Activated CD4-positive, alpha-beta T cell treated with anti-CD3 and anti-CD28 coated beads, Interleukin-2, Interleukin-6, amounts not matched to agents 100 ng/mL and 50 ng/mL, durations not matched to agents 16 hours and 8 hours (primary cell): Measurements from ENCODE around the gene RPS19BP1.
A peak's percentile ranks its signal among the peaks of the same experiment; 100 is the strongest.

Experiments
- DNase-seq: peaks from one replicate; pipeline ENCODE4 v3.0.0-alpha.2; 2020

RPS19BP1 gene

GRCh38 chr22:39558950-39559349, 26.4 kb upstream of the RPS19BP1 start:
- no peak for DNase-seq

GRCh38 chr22:39558254-39558727, 25.7 kb upstream of the RPS19BP1 start:
- no peak for DNase-seq

GRCh38 chr22:39556970-39557841, 24.7 kb upstream of the RPS19BP1 start:
- peak; percentile 32 for DNase-seq

DNA sequence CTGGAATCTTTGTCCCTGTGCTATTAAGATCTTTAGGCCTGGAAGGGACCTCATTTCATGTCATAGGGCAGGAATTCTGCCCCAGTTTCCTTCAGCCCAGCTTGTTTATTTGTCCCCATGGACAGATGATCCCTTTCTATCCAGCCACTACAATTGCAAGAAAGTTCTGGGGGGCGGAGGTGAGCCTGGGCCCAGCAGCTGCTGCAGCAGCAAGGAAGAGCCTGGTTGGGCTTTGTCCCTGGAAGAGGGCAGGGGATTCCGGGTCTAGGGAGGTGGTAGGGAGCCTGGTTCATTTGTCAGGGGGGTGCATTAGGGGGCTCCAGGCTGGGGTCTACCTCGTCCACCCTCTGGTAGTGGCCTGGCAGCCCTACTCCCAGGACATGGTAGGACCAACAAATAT, 21.6 kb upstream of the RPS19BP1 start:
- DNase-seq: no peak

DNA sequence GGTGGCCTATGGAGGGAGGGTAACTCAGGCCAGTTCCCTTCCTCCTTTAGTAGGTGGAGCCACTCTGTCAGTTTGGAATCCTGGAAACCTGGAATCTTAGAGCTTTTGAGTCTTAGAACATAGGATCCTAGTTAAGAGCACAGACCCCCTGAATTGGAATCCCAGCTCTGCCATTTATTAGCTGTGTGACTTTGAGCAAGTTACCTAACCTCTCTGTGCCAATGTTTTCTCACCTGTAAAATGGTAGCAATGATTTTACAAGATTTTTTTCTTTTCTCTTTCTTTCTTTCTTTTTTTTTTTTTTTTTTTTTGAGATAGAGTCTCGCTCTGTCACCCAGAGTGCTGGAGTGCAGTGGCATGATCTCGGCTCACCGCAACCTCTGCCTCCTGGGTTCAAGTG, 20.9 kb upstream of the RPS19BP1 start:
- DNase-seq: no peak

GRCh38 chr22:39547587-39547947, 15.0 kb upstream of the RPS19BP1 start:
- no peak for DNase-seq

DNA sequence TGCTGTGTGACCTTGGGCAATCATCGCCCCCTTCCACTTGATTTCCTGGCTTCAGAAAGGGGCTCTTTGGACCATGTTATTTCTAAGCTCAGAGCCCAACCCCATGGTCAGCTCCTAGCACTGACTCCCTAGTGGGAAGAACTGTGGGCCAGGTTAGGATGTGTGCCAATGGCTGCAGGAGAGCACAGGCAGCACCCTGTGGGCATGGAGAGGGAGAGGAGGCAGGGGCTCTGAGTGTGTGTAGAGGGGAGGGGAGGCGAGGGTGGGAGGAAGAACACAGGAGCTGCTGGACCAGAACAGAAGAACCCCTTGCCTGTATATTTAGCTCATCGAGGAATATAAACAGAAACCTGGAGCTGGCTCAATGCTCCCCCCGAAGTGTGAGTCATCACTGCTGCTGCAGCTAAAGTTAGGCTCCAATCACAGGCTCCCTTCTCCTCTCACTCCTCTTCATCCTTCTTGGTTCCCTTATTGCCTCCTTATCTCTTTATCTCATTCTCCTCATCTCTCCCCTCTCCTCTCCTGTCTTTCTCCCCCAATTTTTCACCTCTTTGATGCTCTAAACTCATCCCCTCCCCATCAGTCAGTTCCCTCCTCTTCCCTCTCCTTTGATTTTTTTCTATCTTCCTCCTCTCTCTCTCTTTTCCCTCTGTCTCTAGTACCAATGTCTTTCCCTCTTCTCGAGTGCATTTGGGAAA, 14.5 kb upstream of the RPS19BP1 start:
- DNase-seq: no peak

DNA sequence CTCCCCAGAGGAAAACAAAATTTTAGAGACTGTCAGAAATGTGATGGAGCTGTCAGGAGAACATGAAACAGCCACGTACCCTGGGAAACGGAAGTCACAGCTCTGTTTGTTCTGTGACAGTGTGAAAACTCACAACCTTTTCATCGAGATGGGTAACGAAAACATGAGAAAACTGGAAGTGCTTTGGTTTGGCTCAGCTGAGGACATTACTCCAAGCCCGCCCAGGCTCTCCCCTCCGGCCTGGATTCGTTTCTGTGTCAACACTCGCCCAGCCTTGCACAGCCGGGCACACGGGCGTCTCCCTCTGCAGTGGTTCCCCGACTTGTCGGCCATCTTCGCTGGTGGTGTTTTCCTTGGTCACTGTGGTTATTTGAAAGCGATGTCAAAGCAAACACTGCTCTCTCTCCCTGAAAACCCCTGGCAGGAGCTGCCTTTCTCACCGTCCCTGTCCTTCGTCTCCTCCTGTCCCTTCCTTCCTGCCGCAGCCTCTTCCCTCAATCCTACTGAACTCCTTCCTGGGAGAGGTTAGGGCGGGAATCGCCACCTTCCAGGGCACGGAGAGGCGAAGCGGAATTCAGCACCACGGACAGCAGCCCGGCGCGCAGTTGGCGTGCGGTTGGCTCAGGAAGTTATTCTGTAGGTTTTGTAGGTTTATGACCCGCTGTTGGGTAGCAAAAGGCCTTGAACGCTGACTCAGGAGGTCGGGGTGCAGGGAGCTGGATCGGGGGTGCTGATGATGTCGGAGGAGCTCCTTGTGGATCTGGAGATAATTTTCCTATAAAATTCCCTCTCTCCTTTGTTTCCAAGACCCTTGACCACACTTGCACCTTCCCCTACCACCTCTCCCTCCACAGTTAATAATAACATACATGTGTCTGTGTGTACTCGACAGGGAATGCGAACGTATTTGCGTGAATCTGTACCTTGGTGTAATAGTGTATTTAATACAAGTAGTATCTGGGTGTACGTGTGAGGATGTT, 13.1 kb upstream of the RPS19BP1 start:
- peak; percentile 64 for DNase-seq

- peak; percentile 39 for DNase-seq
Measured at GRCh38 chr22:39543095-39543494, 10.5 kb upstream of the RPS19BP1 start.

DNA sequence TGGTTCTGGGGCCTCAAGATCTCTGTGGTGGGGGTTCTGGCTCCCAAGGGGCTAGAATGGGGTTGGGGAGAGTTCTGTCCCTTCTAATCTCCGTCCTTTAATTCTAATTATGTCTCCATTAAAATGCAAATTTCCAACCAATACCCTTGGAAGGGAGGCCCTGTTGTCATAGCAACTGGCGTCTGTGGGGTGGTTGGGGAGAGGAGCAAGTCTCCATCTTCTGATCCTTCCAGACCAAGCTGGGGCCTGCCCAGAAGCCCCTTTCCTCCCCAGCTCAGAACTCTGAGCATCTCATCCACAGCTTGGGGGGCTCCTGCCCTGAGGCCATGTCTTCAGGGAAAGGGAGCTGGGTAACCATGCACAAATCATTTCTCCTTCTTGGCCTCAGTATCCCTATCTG, 5.4 kb upstream of the RPS19BP1 start:
- DNase-seq: no peak

GRCh38 chr22:39536711-39537110, 4.2 kb upstream of the RPS19BP1 start:
- no peak for DNase-seq

GRCh38 chr22:39535831-39536449, 3.4 kb upstream of the RPS19BP1 start:
- no peak for DNase-seq

DNA sequence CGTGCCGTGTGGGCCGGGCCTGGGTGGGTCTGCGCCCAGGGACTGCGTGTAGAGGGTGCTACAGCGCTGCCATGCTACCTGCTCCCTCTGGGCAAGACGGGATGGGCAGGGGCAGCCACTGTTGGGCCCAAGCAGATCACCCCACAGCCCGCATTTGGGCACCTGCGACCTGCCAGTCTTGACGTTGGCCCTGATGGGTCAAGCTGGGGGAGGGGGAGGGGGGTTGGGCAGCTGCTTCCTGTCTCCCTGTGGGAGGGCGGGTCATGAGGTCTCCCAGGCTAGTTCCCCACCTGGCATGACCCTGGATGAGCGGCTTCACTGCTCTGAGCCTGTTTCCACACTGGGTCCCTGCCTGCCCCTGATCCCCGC, 2.8 kb upstream of the RPS19BP1 start:
- no peak for DNase-seq

- DNase-seq: peak; percentile 87
Measured at GRCh38 chr22:39534591-39535356, 2.2 kb upstream of the RPS19BP1 start.

GRCh38 chr22:39534092-39534506, 1.6 kb upstream of the RPS19BP1 start:
- DNase-seq: no peak

DNA sequence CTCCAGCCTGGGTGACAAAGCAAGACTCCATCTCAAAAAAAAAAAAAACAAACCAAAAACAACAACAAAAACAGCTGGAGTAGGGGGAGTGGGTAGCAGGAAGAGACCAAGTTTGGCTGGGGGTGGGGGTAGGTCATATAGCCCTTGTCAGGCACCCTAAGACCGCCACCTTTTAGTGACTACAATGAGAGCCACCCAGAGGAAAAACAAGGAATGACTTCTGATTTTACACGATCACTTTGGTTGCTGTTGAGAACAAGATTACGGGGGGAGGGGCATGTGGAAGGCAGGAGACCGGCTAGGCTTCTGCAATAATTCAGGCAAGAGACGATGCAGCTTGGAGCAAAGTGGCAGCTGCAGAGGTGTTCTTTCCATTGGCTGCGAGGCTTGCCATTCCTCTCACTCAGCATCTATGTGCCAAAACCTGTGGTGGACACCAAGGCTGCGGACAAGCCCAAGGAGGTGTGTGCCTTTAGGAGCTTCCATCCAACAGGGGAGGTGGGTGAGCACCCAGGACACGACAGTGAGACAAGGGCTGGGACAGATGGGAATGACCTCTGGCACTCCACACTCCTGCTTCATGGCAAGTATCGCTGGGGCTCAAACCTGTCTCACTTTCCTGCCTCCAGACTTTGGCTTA, 1.7 kb downstream of the RPS19BP1 start:
- peak; percentile 63 for DNase-seq

DNA sequence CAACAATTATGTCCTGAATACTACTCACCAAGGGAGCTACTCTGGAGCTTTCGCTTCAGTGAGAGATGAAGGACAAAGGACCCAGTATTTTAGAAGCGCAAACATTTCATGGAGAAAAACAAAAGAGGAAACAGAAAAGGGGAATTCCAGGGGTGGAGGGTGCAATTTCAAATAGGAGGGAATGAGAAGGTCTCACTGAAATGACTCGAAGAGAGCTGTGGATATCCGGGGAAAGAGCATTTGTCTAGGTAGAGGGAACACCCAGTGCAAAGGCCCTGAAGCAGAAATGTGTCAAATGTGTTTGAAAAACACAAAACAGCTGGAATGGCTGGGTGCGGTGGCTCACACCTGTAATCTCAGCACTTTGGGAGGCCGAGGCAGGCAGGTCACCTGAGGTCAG, 2.4 kb downstream of the RPS19BP1 start:
- DNase-seq: no peak

GRCh38 chr22:39529487-39529851, 3.1 kb downstream of the RPS19BP1 start:
- DNase-seq: no peak

DNA sequence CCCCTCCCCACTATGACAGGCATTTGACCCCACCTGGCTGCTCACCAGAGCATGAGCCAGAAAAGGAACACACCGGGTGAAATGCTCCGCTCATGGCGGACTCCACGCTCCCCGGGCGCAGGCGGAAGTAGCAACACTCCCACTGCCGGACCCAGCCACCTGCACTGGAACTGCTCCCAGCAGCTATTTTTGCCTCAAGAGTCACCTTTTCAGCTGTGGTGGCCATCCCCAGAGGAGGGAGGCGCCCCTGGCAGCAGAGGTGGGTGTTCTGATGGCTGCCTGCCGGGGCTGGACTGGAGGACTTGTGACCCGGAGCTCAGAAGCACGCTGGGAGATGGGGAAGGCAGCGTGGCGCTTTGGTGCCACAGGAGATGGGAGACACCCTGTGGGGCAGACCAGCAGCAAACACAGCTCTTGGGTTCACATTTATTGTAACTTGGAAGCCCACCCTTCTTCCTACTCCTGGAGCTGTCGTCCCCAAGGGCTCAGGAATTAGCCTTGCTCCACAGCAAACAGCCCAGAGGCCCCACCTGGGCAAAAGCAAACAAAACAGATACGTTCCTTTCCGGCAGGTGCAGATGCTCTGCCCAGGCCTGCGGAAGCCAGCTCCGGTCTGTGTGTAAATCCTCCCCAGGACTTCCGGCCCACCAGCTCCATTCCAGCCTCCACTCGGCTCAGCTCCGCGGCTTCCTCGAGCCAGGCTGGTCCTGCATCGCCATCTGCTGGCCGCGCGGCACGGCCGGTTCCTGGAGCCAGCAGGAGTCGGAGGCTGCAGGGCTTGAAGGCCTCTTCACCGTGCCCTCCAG, 3.7 kb downstream of the RPS19BP1 start:
- DNase-seq: peak; percentile 95

DNA sequence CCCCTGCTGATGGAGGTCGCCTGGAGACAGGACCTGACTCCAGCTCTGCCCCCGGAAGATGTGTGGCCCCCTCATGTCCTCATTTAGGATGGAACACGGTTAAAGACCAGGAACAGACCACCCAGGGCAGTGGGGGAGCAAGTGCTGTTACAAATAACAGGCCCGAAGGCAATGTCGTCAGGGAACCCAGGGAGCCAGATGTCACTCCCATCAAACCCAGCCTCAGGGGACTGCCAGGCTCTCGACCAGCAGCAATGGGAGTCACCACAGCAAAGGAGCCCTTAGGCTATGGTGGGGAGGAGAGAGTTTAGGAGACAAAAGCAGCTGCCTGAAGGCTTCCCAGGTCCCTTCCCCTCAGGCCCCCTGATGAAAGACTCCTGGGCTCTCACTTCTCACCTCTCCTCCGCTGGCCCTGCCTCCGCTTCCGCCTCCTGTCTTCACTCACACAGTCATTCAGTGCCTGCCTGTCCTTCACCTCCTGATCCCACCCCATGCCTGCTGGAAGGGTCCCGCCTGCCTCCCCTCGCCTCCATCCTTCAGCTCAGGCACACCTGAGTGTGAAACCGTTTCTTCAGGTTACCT, 4.4 kb downstream of the RPS19BP1 start:
- DNase-seq: no peak
